Measurements from ENCODE around the gene BTBD1.

Gene BTBD1

GRCh38 chr15:83057002-83057401 is 10.1 kb downstream of the BTBD1 start:
- no peak for DNase-seq (ENCODE audit: low read depth in 1 of 2, low spot score in 1 of 2)
- H3K27ac ChIP-seq (replicated peaks) = no peak overlapping the region
- H3K4me3 ChIP-seq (replicated peaks; ENCODE audit: insufficient read depth, low read length) = no peak overlapping the region
- TF ChIP-seq CTCF (IDR thresholded peaks at IDR 0.05; ENCODE audit: insufficient read depth, low read length) (no peak), POLR2AphosphoS5 (IDR thresholded peaks at IDR 0.05; ENCODE audit: low read depth) (no peak), REST (IDR thresholded peaks at IDR 0.05; ENCODE audit: insufficient replicate concordance, low read depth) (no peak), GABPA (IDR thresholded peaks at IDR 0.05; ENCODE audit: low read depth) (no peak), SPI1 (IDR thresholded peaks at IDR 0.05; ENCODE audit: borderline replicate concordance, low read depth) (no peak)
- H3K27me3 ChIP-seq (ENCODE audit: insufficient read depth, poor library complexity, severe bottlenecking) = no peaks in the 10 kb centered on the region

- H3K27ac ChIP-seq (replicated peaks) = no peak overlapping the region
- TF ChIP-seq REST (IDR thresholded peaks at IDR 0.05; ENCODE audit: insufficient replicate concordance, low read depth) (no peak), SPI1 (IDR thresholded peaks at IDR 0.05; ENCODE audit: borderline replicate concordance, low read depth) (no peak), GABPA (IDR thresholded peaks at IDR 0.05; ENCODE audit: low read depth) (no peak), CTCF (IDR thresholded peaks at IDR 0.05; ENCODE audit: insufficient read depth, low read length) (no peak), POLR2AphosphoS5 (IDR thresholded peaks at IDR 0.05; ENCODE audit: low read depth) (no peak)
- no peaks in the 10 kb centered on the region for H3K27me3 ChIP-seq (ENCODE audit: insufficient read depth, poor library complexity, severe bottlenecking)
- no peak for DNase-seq (ENCODE audit: low read depth in 1 of 2, low spot score in 1 of 2)
- H3K4me3 ChIP-seq (replicated peaks; ENCODE audit: insufficient read depth, low read length) = no peak overlapping the region
These were observed 13.9 kb downstream of the BTBD1 start for GRCh38 chr15:83053151-83053550.

- TF ChIP-seq GABPA (IDR thresholded peaks at IDR 0.05; ENCODE audit: low read depth) (no peak), SPI1 (IDR thresholded peaks at IDR 0.05; ENCODE audit: borderline replicate concordance, low read depth) (no peak), POLR2AphosphoS5 (IDR thresholded peaks at IDR 0.05; ENCODE audit: low read depth) (no peak), REST (IDR thresholded peaks at IDR 0.05; ENCODE audit: insufficient replicate concordance, low read depth) (no peak), CTCF (IDR thresholded peaks at IDR 0.05; ENCODE audit: insufficient read depth, low read length) (no peak)
- Histone ChIP-seq H3K27me3 (ENCODE audit: insufficient read depth, poor library complexity, severe bottlenecking) (no peaks in the 10 kb centered on the region), H3K4me3 (replicated peaks; ENCODE audit: insufficient read depth, low read length) (no peak overlapping the region), H3K27ac (replicated peaks) (no peak overlapping the region)
- no peak for DNase-seq (ENCODE audit: low read depth in 1 of 2, low spot score in 1 of 2)
These were observed 20.4 kb downstream of the BTBD1 start for GRCh38 chr15:83046558-83047127.

All from HL-60 (cell line).